D721Med (cell line): ENCODE data around the gene POLN.

Experiments
- DNase-seq: peaks from one replicate; pipeline ENCODE4 v3.0.0; 2011; ENCODE audit warnings: low spot score; ENCODE audit not compliant: insufficient read length
- FAIRE-seq: peaks from 2 replicates; lab custom pipeline; 2011; peaks lifted over from hg19 to GRCh38; lab: Jason Lieb, UNC
- CTCF ChIP-seq: IDR thresholded peaks from 2 replicates; pipeline ENCODE4 v1.5.1; 2012; ENCODE audit warnings: mild to moderate bottlenecking, control low read depth; ENCODE audit not compliant: insufficient read depth; ENCODE audit errors: missing control alignments

POLN gene

GRCh38 chr4:2266821-2267220 lies 24.9 kb upstream of the POLN start:
- TF ChIP-seq CTCF: no peak
- no peak for DNase-seq
- no peak for FAIRE-seq

GRCh38 chr4:2266181-2266580 lies 24.3 kb upstream of the POLN start:
- DNase-seq (no peak), FAIRE-seq (no peak)
- TF ChIP-seq CTCF: no peak

- TF ChIP-seq CTCF: no peak
- FAIRE-seq (no peak), DNase-seq (no peak)
These were observed 23.5 kb upstream of the POLN start for GRCh38 chr4:2265113-2266110.

- no peak for DNase-seq
- FAIRE-seq: no peak
- TF ChIP-seq CTCF: no peak
These were observed 22.6 kb upstream of the POLN start for GRCh38 chr4:2264481-2265041.

- TF ChIP-seq CTCF: no peak
- FAIRE-seq (no peak), DNase-seq (no peak)
These were observed 22.0 kb upstream of the POLN start for GRCh38 chr4:2263926-2264321.

- no peak for FAIRE-seq
- no peak for DNase-seq
- TF ChIP-seq CTCF: no peak
These were observed 21.0 kb upstream of the POLN start for GRCh38 chr4:2262944-2263250.
